ENCODE measurements around the gene C2CD4D.

The C2CD4D gene

GRCh38 chr1:151834239-151834638 is 5.4 kb downstream of the C2CD4D start:
- DNase-seq (ENCODE audit: low read depth in 2 of 2, low spot score in 1 of 2): no peak

DNA sequence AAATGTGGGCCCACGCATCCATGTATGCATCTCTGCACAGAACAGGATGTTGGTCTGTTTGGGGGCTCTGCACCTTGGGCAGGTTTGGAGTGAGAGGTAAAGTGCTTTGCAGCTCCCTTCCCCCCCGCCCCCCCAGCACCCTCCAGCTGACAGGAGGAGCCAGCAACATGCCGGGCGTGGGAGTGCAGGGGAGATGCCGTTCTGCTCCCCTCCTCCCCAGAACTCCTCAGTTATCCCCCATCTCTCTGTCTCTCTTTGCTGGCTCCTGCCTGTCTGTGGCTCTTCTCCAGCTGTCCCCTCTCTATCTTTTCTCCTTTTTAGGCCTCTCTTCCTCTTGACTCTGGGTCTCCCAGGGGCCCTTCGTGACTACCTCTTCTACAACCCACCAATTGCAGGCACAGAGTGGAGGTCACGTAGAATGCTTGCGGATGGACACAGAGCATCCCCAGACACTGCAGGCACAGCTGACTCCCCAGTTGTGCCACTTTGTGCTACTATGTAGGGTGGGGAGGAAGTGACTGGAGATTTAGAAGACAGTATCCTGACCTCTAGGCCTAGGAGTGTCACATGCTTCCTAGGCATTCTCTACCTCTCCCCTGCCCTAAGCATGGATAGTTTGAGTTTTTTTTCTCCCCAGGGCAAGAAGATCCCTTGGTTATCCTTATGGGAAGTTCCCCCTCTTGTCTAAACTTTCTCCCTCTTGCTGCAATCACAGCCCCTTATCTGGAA is 6.3 kb downstream of the C2CD4D start:
- no peak for DNase-seq (ENCODE audit: low read depth in 2 of 2, low spot score in 1 of 2)

GRCh38 chr1:151832318-151832980 is 7.2 kb downstream of the C2CD4D start:
- no peak for DNase-seq (ENCODE audit: low read depth in 2 of 2, low spot score in 1 of 2)

DNA sequence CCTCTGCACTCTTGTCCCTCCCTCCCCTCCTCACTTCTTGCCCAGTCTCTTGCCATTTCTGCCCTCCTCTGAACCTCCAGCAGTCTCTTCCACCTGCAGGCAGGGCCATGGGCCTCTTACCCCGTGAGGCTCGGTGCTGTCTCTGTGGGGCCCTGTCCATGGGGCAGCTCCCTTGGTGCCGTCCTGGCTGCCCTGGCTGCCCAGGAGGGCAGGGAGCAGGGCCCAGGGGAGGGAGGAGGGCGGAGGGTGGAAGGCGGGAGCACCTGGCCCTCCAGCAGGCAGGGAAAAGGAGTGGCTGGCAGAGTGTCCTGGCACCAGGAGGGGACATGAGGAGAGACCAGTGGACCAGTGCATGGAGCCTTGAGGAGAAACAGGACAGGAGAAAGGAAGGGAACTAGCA is 8.0 kb downstream of the C2CD4D start, which contains the start of gene RORC:
Gene RORC (minus strand): TSS at position 198 of the 400 bp plus-strand sequence. CDS start 38 bp downstream, at position 160.
- no peak for DNase-seq (ENCODE audit: low read depth in 2 of 2, low spot score in 1 of 2)

DNA sequence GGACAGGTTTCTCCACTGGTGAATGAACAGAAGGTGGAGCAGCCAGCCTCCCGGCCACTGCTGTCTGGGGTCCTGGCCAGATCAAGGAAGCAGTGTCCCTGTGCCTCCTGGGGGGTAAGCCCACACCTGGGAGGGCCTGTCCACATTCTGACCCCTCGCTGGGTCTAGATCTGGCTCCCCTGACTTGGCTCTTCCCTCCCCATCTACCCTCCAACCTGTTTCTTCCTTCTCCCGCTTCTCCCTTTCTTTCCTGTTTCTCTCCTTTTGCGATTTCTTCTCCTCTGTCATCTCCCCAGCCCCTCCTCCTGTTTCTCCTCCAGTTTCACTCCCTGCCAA is 8.4 kb downstream of the C2CD4D start:
- DNase-seq (ENCODE audit: low read depth in 2 of 2, low spot score in 1 of 2): no peak

- DNase-seq (ENCODE audit: low read depth in 2 of 2, low spot score in 1 of 2): no peak
Observed at GRCh38 chr1:151830055-151830454, 9.6 kb downstream of the C2CD4D start.

GRCh38 chr1:151829352-151830046 is 10.1 kb downstream of the C2CD4D start:
- DNase-seq (ENCODE audit: low read depth in 2 of 2, low spot score in 1 of 2): no peak

DNA sequence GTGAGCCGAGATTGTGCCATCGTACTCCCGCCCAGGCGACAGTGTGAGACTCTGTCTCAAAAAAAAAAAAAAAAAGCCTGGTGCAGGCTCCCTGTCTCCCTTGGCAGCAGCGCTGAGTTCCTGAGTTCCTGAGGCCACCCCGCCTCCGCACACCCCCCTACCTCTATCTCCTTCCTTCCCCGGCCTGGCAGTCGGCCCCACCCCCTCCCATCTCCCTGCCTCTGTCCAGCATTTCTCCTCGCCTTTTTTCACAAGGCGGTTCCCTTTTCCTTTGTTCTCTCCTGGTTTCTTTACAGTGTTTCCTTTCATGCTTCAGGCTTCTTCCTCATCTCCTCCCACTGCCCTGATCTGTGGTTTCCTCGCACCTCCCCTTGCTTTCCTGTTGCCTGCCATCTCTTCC is 10.7 kb downstream of the C2CD4D start:
- DNase-seq (ENCODE audit: low read depth in 2 of 2, low spot score in 1 of 2): no peak

DNA sequence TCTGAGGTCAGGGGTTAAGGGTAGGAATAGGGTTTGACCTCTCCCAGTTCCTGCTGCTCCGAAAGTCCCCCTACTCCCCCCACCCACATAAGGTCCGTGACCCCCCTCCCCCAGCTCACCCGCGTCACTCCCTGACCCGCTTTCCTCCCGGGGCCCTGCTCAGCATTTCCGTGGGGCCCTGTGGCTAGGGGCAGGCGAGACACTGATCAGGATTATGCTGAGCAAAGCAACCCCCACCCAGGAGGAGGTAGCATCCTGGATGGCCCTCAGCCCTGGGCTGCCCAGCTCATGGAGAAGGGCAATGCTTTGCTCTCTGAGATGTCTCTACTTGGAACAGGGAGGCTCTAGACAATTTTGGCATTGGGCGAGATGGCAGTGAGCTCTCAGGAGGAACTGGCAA is 11.8 kb downstream of the C2CD4D start:
- DNase-seq (ENCODE audit: low read depth in 2 of 2, low spot score in 1 of 2): no peak

GRCh38 chr1:151825751-151826660 is 13.6 kb downstream of the C2CD4D start:
- DNase-seq (ENCODE audit: low read depth in 2 of 2, low spot score in 1 of 2): no peak

GRCh38 chr1:151825204-151825603 is 14.4 kb downstream of the C2CD4D start:
- DNase-seq (ENCODE audit: low read depth in 2 of 2, low spot score in 1 of 2): no peak

DNA sequence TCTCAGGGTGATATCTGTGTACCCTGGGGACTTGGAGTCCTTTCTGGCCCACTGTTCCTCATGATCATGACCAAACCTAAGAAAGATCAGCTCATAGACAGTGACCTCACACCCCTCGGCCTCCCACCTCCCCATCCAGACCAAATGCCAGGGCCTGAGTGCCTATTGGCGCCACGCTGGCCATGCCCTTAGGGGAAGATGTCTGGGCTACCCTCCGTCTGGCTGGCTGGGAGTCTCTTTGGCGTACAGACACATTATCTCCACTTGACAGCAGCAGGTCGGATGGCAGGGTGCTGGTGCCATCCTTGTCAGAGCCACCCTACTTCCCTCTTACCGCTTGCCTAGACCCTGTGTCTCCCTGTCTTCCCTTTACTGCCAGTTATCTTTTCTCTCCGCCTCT is 16.4 kb downstream of the C2CD4D start:
- DNase-seq (ENCODE audit: low read depth in 2 of 2, low spot score in 1 of 2): no peak

GRCh38 chr1:151822404-151822803 is 17.2 kb downstream of the C2CD4D start:
- no peak for DNase-seq (ENCODE audit: low read depth in 2 of 2, low spot score in 1 of 2)

DNA sequence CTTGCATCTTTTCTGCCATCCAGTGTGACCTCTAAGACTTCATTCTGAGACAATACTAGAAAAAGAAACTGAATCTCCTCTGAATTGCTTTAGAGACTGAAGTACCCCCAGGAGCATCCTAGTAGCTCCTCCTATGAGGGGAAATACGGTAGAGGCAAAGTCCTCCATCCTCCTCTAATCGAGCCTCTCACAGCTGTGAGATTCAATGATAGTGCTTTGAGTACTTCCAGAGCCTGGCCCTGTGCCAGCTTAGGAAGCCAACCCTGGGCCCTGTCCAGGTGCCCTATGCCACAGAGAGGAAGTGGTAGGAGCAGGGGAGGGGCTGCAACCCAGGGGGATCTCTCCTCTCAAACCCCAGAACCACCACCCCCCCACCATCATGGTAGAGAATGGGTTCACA is 18.7 kb downstream of the C2CD4D start:
- DNase-seq (ENCODE audit: low read depth in 2 of 2, low spot score in 1 of 2): no peak

DNA sequence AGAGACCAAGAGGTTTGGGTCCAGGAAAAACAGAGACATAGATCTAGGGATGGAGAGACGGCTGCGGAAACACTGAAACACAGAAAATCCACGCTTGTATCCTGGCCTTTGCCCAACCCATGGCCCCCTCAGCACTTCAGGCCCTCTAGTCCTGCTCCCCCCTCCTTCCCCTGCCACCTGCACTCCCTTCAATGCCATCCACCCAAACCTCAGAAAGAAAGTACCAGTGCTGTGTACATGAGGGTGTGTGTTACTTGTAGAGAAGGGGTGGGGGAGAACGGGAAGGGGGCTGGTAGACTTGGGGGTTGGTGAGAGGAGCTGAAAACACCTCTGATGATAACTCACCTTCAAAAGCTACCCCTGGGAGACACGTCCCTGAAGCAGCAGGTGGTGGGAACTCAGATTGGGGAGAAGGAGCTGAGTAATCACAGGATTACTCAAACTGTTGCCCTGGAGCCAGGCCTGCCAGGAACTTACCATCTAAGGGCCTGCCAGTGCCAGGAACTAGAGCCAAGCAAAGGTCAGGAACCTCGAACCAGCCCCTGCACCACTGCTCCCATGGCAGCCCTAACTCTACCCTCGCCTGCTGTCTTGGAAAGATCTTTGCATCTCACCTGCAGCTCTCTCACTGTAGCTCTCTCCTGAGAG is 19.5 kb downstream of the C2CD4D start:
- no peak for DNase-seq (ENCODE audit: low read depth in 2 of 2, low spot score in 1 of 2)

GRCh38 chr1:151819227-151819835 is 20.3 kb downstream of the C2CD4D start:
- DNase-seq (ENCODE audit: low read depth in 2 of 2, low spot score in 1 of 2): no peak

DNA sequence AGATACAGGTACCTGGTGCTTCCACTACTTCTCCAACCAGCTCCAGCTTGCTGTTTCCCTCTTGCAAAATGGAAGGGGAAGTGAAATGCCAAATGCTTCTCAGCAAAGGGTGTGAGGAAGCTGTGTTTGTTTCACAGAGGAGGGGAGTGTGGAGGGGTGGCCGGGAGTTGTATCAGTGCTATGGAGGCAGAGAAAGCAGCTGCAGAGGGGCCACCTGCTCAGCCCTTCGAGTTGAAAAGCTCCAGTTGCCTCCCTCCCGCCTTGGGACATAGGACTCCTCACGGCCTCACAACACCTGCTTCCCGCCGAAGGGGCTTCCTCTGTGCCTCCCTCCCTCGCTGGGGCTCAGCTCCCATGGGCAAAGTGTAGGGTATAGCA is 22.3 kb downstream of the C2CD4D start:
- no peak for DNase-seq (ENCODE audit: low read depth in 2 of 2, low spot score in 1 of 2)

- DNase-seq (ENCODE audit: low read depth in 2 of 2, low spot score in 1 of 2): no peak
Observed at GRCh38 chr1:151816548-151817352, 22.9 kb downstream of the C2CD4D start.

DNA sequence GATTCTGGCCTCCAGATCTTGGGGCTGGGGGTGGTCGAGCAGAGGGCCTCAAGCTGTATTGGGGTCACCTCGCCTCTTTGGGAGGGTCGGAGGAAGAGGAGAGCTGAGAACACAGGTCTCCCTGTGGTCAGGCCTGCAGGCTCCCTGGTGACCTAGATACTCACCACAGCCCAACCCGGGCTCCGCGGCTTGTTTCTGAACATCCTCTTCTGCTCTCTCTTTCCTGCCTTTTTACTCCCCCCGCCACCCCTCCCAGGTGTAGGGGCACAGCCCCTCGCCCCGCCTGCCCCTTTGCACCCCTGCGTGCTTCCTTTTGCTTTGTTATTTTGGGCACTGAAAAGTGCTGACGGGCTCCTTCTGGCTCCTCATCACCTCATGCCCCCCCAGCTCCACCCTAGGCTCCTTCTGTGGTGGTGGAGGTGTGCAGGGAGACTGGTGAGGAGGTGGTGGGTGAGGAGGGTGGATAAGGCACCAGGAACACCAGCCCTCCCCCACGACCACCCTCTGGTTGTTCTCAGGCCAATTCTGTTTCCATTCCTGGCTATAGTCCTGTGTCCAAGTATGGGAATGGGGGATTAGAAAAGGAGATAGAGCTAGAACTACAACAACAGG is 23.8 kb downstream of the C2CD4D start:
- DNase-seq (ENCODE audit: low read depth in 2 of 2, low spot score in 1 of 2): no peak
